ENCODE results near the gene LOX.

LOX gene, protein sequence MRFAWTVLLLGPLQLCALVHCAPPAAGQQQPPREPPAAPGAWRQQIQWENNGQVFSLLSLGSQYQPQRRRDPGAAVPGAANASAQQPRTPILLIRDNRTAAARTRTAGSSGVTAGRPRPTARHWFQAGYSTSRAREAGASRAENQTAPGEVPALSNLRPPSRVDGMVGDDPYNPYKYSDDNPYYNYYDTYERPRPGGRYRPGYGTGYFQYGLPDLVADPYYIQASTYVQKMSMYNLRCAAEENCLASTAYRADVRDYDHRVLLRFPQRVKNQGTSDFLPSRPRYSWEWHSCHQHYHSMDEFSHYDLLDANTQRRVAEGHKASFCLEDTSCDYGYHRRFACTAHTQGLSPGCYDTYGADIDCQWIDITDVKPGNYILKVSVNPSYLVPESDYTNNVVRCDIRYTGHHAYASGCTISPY

DNA sequence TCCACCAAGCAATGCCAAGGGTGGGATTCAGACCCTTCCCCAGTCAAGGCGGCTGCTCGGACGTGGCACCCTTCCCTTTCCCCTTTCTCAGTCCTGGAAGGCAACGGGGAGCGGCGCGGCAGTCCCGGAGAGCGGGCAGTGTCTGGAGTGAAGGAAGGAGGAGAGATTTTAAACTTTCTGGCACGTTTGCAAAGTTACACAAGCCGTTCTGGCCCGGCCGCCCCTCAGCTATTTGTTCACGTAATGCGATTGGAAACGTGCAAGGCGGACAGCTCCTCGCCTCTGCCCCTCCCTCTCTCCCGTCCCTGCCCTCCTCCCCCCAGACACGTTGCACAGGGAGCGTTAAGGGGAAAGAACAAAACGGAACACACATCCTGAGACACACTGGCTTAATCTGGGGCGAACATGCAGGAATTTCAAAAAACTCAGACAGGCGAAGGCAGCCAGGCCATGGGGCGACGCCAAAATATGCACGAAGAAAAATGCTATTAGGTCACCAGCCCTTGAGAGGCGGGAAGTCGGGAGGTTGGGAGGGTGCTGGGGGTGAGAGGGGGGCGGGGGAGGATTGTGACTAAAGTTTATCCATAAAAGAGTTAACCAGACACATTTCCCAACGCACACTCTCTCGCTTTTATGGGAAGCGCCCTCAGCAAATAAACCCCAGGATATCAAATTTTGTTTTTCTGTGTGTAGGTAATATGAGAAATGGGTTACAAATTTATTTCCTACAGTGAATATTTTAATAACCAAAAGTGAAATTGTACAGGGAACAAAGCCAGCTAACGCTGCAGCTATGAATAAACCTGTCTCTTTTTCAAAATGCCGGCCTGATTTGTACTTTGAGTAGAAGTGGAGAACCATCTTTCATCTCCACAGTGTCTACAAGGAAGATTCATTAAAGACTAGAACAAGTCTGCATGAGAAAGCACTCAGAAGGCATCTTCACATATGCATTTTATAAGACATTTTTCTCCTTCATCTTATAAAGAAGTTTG lies at the start of gene LOX:
Gene LOX (minus strand): TSS at position 144 of the 995 bp plus-strand sequence. CDS start 274 bp downstream, outside the sequence.
- TF ChIP-seq JUND (IDR thresholded peaks at IDR 0.05; ENCODE audit: low read depth): no peak
- in situ Hi-C loops (cut with HindIII; ENCODE audit: low pct_unique_long_range_greater_than_20kb, low sequenced_read_pairs): no loop called here
- DNase-seq (ENCODE audit: low read depth in 1 of 2, low spot score in 1 of 2): peak; percentile 11 to 50

DNA sequence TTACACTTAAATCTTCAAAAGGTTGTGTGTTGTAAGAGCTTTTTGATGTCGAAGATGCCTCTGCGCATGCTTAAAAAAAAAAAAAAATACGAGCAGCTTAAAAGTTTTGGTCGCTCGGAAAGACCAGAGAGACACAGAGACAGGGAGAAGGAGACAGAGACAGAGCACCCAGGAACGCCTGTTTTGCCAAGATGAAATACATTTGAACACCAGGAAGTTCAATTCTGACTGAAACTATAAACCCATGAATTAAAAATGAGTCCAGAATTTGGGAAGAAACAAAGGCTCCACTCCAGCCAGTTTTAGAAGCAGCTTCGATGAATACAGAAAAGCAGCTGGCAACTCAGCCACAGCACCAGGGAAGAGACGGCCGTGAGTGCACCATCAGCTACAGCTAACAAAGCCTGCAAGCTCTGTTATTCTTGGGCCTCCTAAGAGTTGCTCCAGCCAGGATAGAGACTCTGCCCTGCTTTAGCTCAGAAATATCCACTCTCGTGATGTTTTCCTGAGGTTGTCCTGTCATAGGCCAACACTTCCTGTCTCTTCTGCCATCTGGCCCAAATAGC lies 48.8 kb upstream of the LOX start:
- in situ Hi-C loops (cut with HindIII; ENCODE audit: low pct_unique_long_range_greater_than_20kb, low sequenced_read_pairs): no loop called here
- DNase-seq (ENCODE audit: low read depth in 1 of 2, low spot score in 1 of 2): no peak
- TF ChIP-seq JUND (IDR thresholded peaks at IDR 0.05; ENCODE audit: low read depth): no peak

DNA sequence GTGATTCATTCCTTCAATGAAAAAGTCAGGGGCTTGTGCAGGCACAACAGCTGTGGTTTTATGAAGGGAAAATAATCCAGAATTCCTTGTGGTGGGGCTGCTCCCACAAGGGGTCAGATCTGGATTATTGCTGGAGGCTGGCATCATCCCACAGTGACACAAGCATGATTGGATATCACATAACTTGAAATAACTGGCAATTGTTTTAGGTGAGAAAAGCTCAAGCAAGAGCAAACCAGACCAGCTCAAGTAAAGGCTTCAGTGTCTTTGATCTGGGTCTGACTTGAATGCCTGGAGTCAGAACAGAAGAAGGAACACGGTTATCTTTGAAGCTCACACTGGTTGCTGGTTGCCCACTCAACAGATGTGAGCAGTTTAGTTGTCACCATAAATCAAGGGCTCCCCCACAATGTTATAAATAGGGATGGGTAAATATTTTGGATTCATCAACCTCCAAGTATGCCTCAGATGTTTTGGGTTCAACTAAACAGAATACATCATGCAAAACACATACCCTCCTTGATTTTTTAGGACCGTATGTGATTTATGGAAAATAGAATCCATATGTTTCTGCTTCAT lies 48.2 kb upstream of the LOX start:
- DNase-seq (ENCODE audit: low read depth in 1 of 2, low spot score in 1 of 2): no peak
- TF ChIP-seq JUND (IDR thresholded peaks at IDR 0.05; ENCODE audit: low read depth): no peak
- in situ Hi-C loops (cut with HindIII; ENCODE audit: low pct_unique_long_range_greater_than_20kb, low sequenced_read_pairs): no loop called here

DNA sequence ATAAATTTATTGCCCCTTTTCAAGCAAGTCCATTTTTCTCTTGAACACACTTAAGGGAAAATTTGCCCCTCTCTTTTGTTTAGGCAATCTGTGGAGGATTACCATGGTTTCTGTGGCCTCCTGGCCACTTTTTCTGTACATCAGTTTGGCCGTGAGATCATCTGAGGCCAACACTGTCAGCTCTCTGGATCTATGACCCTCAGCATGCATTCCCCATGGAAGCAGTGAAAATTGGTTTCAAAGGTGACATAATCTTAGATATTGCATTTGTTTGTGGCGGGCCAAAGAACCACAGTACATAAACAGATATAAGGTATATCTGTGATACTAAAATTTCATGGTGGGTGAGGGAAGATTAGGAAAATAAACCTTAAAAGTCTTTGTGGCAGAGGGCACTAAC lies 46.7 kb upstream of the LOX start:
- no peak for DNase-seq (ENCODE audit: low read depth in 1 of 2, low spot score in 1 of 2)
- in situ Hi-C loops (cut with HindIII; ENCODE audit: low pct_unique_long_range_greater_than_20kb, low sequenced_read_pairs): no loop called here
- TF ChIP-seq JUND (IDR thresholded peaks at IDR 0.05; ENCODE audit: low read depth): no peak

DNA sequence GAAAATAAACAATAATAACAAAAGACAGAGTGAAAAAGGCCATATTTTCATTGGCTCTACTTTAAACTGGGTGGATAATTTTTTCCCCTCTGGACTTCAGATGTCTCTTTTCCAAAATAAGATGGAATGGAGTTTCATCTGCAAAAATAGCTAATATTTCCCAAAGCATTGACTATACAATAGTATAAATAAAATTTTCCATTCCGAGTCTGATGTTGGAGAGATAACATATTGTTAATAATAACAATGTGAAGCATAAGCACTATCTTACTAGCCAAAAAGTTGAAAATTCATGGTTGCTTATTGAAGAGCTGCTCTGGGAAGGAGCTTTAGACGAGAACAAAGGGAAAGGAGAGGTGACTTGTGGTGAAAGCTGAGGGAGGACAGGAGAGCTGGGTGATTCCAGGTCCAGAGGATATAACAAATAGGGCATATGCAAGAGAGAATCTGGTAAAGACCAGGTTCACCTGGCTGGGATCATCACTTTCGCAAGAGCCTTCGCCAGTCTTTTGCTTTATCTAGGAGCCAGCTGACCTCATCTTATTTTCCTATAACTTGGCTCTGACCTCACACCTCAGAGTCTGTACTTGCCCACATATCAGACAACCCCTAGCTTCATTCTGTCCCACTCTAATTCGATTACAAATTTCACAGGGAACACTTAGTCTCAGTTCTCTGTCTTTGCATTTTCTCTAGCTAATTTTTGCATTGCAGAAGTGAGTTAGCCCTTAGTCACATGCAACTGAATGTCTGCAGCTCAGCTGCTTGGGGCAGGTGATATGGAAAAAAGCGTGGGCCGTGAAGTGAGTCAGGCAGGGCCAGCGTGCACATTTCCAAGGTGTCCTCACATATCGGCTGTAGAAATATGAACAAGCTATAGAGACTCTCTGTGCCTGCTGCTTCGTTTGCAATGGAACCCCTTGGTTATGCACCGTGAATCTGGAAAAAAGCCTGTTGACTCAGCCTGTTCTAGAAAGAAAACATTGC lies 43.7 kb upstream of the LOX start:
- in situ Hi-C loops (cut with HindIII; ENCODE audit: low pct_unique_long_range_greater_than_20kb, low sequenced_read_pairs): no loop called here
- no peak for DNase-seq (ENCODE audit: low read depth in 1 of 2, low spot score in 1 of 2)
- no peak for TF ChIP-seq JUND (IDR thresholded peaks at IDR 0.05; ENCODE audit: low read depth)

DNA sequence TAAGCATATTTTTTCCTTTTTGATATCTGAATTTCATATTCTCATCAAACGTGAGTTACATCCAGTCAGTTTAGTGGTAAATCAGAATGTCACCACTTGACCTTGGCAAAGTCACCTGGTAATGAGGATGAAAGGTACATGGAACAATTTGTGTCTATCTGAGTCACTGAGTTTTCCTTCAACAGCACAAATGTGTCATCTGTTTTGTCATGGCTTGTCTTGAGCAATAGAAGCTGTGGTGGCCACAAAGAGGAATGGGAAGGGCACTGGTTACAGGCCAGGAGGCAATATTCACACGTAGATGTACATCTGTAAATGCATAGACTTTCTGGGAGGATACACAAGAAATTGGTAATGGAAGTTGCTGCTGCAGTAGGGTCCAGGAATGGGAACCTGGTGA lies 42.9 kb upstream of the LOX start:
- in situ Hi-C loops (cut with HindIII; ENCODE audit: low pct_unique_long_range_greater_than_20kb, low sequenced_read_pairs): no loop called here
- TF ChIP-seq JUND (IDR thresholded peaks at IDR 0.05; ENCODE audit: low read depth): no peak
- no peak for DNase-seq (ENCODE audit: low read depth in 1 of 2, low spot score in 1 of 2)

DNA sequence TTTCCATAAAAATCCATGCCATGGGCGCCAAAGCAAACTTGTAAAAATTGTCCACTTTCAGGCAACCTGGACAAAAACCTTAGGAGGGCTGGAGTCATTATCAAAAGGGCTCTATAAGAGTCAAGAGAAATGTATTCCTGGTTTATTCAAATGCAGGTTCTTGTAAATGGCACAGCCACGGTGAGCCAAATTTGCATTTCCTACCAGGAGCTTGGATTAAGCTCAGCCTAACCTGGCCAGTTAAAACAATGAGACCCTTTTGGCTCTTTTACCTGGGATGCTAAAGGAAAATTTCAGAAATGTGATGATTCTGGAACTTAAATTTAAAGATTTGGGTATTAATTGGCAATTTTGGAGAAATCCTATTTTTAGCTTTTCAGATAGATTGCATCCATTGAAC lies 42.4 kb upstream of the LOX start:
- TF ChIP-seq JUND (IDR thresholded peaks at IDR 0.05; ENCODE audit: low read depth): no peak
- in situ Hi-C loops (cut with HindIII; ENCODE audit: low pct_unique_long_range_greater_than_20kb, low sequenced_read_pairs): no loop called here
- no peak for DNase-seq (ENCODE audit: low read depth in 1 of 2, low spot score in 1 of 2)

DNA sequence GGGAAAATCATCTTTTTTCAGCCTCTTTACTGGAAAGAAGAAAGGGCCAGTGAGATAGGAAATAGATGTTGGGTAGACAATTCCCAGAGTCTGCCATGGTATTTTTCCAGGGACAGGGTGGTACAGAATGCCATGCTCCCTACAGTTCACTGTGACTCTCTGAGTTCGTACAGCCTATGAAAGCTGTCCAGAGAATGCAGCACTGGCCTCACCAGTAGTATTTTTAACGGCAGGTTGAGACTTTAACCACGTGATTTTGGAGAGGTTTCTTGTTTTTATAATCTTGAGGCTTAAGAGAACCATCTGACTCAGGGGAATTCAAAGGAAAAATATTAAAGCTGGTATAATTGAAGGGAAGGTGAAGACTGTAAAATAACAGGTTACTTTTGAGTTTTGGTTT lies 41.1 kb upstream of the LOX start:
- no peak for DNase-seq (ENCODE audit: low read depth in 1 of 2, low spot score in 1 of 2)
- TF ChIP-seq JUND (IDR thresholded peaks at IDR 0.05; ENCODE audit: low read depth): no peak
- in situ Hi-C loops (cut with HindIII; ENCODE audit: low pct_unique_long_range_greater_than_20kb, low sequenced_read_pairs): no loop called here

DNA sequence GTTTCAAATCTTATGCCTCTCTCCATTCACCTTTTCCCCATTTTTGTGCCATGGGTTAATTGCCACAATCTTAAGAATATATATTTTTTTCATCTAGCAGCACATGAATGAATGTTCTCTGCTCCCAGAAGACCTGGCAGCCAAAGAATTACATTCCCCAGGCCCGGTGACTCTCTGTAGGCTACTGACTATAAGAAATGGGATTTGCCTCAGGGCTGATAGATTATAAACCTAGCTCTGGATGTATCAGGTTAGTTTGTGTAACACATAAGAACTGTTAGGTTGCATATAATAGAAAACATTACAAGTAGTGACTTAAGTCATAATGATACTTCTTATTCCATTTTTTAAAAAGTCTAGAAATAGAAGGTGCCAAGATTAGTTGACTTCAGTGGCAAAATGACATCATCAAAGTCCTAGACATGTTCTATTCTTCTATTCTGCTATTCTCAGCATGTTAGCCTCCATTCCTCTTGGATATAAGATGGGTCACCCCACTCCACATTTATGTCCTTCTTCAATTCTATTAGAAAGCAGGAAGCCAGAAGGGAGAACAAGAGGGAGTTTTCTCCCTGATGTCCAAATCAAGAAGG lies 40.4 kb upstream of the LOX start:
- in situ Hi-C loops (cut with HindIII; ENCODE audit: low pct_unique_long_range_greater_than_20kb, low sequenced_read_pairs): no loop called here
- TF ChIP-seq JUND (IDR thresholded peaks at IDR 0.05; ENCODE audit: low read depth): no peak
- DNase-seq (ENCODE audit: low read depth in 1 of 2, low spot score in 1 of 2): no peak

DNA sequence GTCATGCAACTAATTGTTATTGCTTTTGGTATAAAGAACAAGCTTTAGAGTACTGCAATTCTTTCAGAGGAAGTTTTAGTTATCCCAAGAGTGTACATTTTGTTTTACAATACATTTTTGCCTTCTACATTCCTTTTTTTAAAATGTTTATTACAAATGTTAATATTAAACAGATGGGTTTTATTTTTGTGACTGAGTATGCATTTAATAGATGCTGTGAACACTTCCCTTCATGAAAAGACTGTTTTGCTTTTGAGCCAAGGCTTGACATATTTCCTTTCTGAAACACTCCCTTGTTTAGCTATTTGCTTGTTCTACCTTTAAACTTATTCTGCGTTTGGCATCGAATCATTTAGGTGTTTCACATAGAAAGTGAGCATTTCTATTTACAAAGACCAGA lies 36.4 kb upstream of the LOX start:
- in situ Hi-C loops (cut with HindIII; ENCODE audit: low pct_unique_long_range_greater_than_20kb, low sequenced_read_pairs): no loop called here
- no peak for DNase-seq (ENCODE audit: low read depth in 1 of 2, low spot score in 1 of 2)
- TF ChIP-seq JUND (IDR thresholded peaks at IDR 0.05; ENCODE audit: low read depth): no peak
